ENCODE results near the gene WDPCP. TPM values are rescaled to one million over a fixed set of nuclear protein-coding genes. Genes with fewer than 3 reads are reported as not detected.
"Not testable (repeated sequence)": the region's sequence is repeated elsewhere in the genome, so short reads cannot be mapped to it uniquely, and the experiment has no call there.

The WDPCP gene
- total RNA-seq, 1 donor, result 16.3 TPM

GRCh38 chr2:63627866-63628265 lies 39.6 kb upstream of the WDPCP start:
- H4K20me1 ChIP-seq (ENCODE audit: insufficient read depth, low read length), result no peaks in the 10 kb centered on the region
- H3K79me2 ChIP-seq (ENCODE audit: insufficient read depth, low read length), result no peaks in the 10 kb centered on the region
- DNase-seq (ENCODE audit: insufficient read length, low spot score, missing footprints), result no peak
- no peaks in the 10 kb centered on the region for H3K4me1 ChIP-seq (ENCODE audit: insufficient read depth, low read length)
- no peak overlapping the region for H3K4me3 ChIP-seq (ENCODE audit: insufficient read depth, low read length)
- H3K9me3 ChIP-seq (ENCODE audit: low read depth, low read length), result no peaks in the 10 kb centered on the region
- TF ChIP-seq, protein P1, sequence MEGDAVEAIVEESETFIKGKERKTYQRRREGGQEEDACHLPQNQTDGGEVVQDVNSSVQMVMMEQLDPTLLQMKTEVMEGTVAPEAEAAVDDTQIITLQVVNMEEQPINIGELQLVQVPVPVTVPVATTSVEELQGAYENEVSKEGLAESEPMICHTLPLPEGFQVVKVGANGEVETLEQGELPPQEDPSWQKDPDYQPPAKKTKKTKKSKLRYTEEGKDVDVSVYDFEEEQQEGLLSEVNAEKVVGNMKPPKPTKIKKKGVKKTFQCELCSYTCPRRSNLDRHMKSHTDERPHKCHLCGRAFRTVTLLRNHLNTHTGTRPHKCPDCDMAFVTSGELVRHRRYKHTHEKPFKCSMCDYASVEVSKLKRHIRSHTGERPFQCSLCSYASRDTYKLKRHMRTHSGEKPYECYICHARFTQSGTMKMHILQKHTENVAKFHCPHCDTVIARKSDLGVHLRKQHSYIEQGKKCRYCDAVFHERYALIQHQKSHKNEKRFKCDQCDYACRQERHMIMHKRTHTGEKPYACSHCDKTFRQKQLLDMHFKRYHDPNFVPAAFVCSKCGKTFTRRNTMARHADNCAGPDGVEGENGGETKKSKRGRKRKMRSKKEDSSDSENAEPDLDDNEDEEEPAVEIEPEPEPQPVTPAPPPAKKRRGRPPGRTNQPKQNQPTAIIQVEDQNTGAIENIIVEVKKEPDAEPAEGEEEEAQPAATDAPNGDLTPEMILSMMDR (IDR thresholded peaks at IDR 0.05; ENCODE audit: extremely low read depth, low read depth, low read length), result no peak
- no peaks in the 10 kb centered on the region for H3K27me3 ChIP-seq (ENCODE audit: insufficient read depth, low read length)
- H3K27ac ChIP-seq (ENCODE audit: low read depth, low read length), result no peak overlapping the region
- H3K4me2 ChIP-seq (ENCODE audit: insufficient read depth, low read length), result no peak overlapping the region
- no peaks in the 10 kb centered on the region for H3K36me3 ChIP-seq (ENCODE audit: insufficient read depth, low read length)
- no peak overlapping the region for H2AFZ ChIP-seq (ENCODE audit: low read length)

DNA sequence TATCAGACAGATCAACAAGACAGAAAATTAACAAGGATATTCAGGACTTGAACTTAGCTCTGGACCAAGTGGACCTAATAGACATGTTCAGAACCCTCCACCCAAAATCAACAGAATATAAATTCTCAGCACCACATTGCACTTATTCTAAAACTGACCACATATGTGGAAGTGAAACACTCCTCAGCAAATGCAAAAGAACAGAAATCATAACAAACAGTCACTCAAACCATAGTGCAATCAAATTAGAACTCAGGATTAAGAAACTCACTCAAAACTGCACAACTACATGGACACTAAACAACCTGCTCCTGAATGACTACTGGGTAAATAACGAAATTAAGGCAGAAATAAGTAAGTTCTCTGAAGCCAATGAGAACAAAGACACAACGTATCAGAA lies 35.5 kb upstream of the WDPCP start:
- H4K20me1 ChIP-seq (ENCODE audit: insufficient read depth, low read length); H3K79me2 ChIP-seq (ENCODE audit: insufficient read depth, low read length); H3K27ac ChIP-seq (ENCODE audit: low read depth, low read length); H2AFZ ChIP-seq (ENCODE audit: low read length); H3K4me1 ChIP-seq (ENCODE audit: insufficient read depth, low read length); H3K27me3 ChIP-seq (ENCODE audit: insufficient read depth, low read length); DNase-seq (ENCODE audit: insufficient read length, low spot score, missing footprints); H3K36me3 ChIP-seq (ENCODE audit: insufficient read depth, low read length); H3K9me3 ChIP-seq (ENCODE audit: low read depth, low read length); H3K4me3 ChIP-seq (ENCODE audit: insufficient read depth, low read length); H3K4me2 ChIP-seq (ENCODE audit: insufficient read depth, low read length): not testable (repeated sequence)

DNA sequence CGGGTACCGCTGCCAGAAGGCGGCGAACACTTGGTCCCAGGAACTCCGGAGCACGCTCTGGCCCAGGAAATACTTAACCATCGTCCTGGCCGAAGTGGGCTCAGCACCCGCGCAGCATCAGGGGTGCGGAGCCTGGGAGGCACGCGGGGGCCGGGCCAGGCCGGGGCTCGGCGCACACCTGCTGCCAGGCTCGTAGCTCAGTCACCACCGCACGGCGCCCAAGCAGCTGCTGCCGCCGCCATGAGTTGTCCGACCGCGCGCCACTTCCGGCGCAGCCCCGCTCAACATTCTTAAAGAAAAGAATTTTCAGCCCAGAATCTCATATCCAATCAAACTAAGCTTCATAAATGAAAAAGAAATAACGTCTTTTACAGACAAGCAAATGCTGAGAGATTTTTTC lies 34.5 kb upstream of the WDPCP start:
- Histone ChIP-seq H3K4me1 (ENCODE audit: insufficient read depth, low read length) (no peaks in the 10 kb centered on the region), H3K9me3 (ENCODE audit: low read depth, low read length) (no peaks in the 10 kb centered on the region), H3K36me3 (ENCODE audit: insufficient read depth, low read length) (no peaks in the 10 kb centered on the region), H3K27me3 (ENCODE audit: insufficient read depth, low read length) (no peaks in the 10 kb centered on the region), H3K79me2 (ENCODE audit: insufficient read depth, low read length) (no peaks in the 10 kb centered on the region), H3K4me2 (ENCODE audit: insufficient read depth, low read length) (no peak overlapping the region), H2AFZ (ENCODE audit: low read length) (no peak overlapping the region), H3K4me3 (ENCODE audit: insufficient read depth, low read length) (no peak overlapping the region), H3K27ac (ENCODE audit: low read depth, low read length) (no peak overlapping the region), H4K20me1 (ENCODE audit: insufficient read depth, low read length) (no peaks in the 10 kb centered on the region)
- no peak for DNase-seq (ENCODE audit: insufficient read length, low spot score, missing footprints)
- TF ChIP-seq, protein P1 (IDR thresholded peaks at IDR 0.05; ENCODE audit: extremely low read depth, low read depth, low read length), result no peak

- no peaks in the 10 kb centered on the region for H3K79me2 ChIP-seq (ENCODE audit: insufficient read depth, low read length)
- no peak overlapping the region for H3K4me2 ChIP-seq (ENCODE audit: insufficient read depth, low read length)
- H2AFZ ChIP-seq (ENCODE audit: low read length), result no peak overlapping the region
- no peaks in the 10 kb centered on the region for H3K9me3 ChIP-seq (ENCODE audit: low read depth, low read length)
- TF ChIP-seq, protein P1 (IDR thresholded peaks at IDR 0.05; ENCODE audit: extremely low read depth, low read depth, low read length), result no peak
- no peak overlapping the region for H3K27ac ChIP-seq (ENCODE audit: low read depth, low read length)
- no peak overlapping the region for H3K4me3 ChIP-seq (ENCODE audit: insufficient read depth, low read length)
- H3K36me3 ChIP-seq (ENCODE audit: insufficient read depth, low read length), result no peaks in the 10 kb centered on the region
- DNase-seq (ENCODE audit: insufficient read length, low spot score, missing footprints), result no peak
- H3K4me1 ChIP-seq (ENCODE audit: insufficient read depth, low read length), result peaks cover 7% of the 10 kb centered on the region
- no peaks in the 10 kb centered on the region for H4K20me1 ChIP-seq (ENCODE audit: insufficient read depth, low read length)
- no peaks in the 10 kb centered on the region for H3K27me3 ChIP-seq (ENCODE audit: insufficient read depth, low read length)
These were observed 31.1 kb upstream of the WDPCP start for GRCh38 chr2:63619328-63619727.
